GM21390 (cell line): ENCODE data around the gene HCST.
A peak's percentile ranks its signal among the peaks of the same experiment; 100 is the strongest.
"Not testable (repeated sequence)": the region's sequence is repeated elsewhere in the genome, so short reads cannot be mapped to it uniquely, and the experiment has no call there.

Source experiments
- ATAC-seq: cut with Tn5 transposase; IDR thresholded peaks from one replicate; pipeline ENCODE4 v1.9.1; 2021; ENCODE audit not compliant: unreplicated experiment

HCST gene

GRCh38 chr19:35901854-35902661 is at the start of gene HCST:
TSS of gene HCST (plus strand) at chr19:35902529. CDS start at chr19:35902594, 65 bp downstream.
- ATAC-seq, result no peak

GRCh38 chr19:35853038-35853756 is 49.1 kb upstream of the HCST start:
- ATAC-seq, result no peak

GRCh38 chr19:35856546-35857149 is 45.7 kb upstream of the HCST start, which contains the start of gene KIRREL2:
TSS of gene KIRREL2 (plus strand) at chr19:35856911. CDS start at chr19:35857120, 209 bp downstream.
- ATAC-seq, result no peak

- ATAC-seq, result no peak
Measured at GRCh38 chr19:35858311-35858710, 44.0 kb upstream of the HCST start.

GRCh38 chr19:35859414-35859813 is 42.9 kb upstream of the HCST start:
- ATAC-seq, result no peak

- ATAC-seq, result no peak
Measured at GRCh38 chr19:35860436-35860817, 41.9 kb upstream of the HCST start.

GRCh38 chr19:35860818-35861639 is 41.3 kb upstream of the HCST start:
- ATAC-seq, result no peak

- ATAC-seq, result no peak
Measured at GRCh38 chr19:35861640-35862160, 40.6 kb upstream of the HCST start.

GRCh38 chr19:35862528-35862927 is 39.8 kb upstream of the HCST start:
- ATAC-seq, result no peak

GRCh38 chr19:35863018-35863417 is 39.3 kb upstream of the HCST start:
- ATAC-seq, result no peak

GRCh38 chr19:35868172-35868822 is 34.0 kb upstream of the HCST start, which contains the start of gene APLP1:
TSS of gene APLP1 (plus strand) at chr19:35868574. CDS start at chr19:35868637, 63 bp downstream.
- no peak for ATAC-seq

GRCh38 chr19:35868823-35869326 is 33.5 kb upstream of the HCST start:
- ATAC-seq, result no peak

- peak; percentile 69 for ATAC-seq
Measured at GRCh38 chr19:35869327-35870123, 32.8 kb upstream of the HCST start.

GRCh38 chr19:35870124-35870736 is 32.1 kb upstream of the HCST start:
- ATAC-seq, result not testable (repeated sequence)

- no peak for ATAC-seq
Measured at GRCh38 chr19:35870798-35871197, 31.5 kb upstream of the HCST start.

GRCh38 chr19:35871611-35872010 is 30.7 kb upstream of the HCST start:
- ATAC-seq, result no peak

GRCh38 chr19:35872180-35872579 is 30.1 kb upstream of the HCST start:
- no peak for ATAC-seq

GRCh38 chr19:35874392-35874930 is 27.9 kb upstream of the HCST start:
- no peak for ATAC-seq
